SU-DHL-6 (cell line): ENCODE measurements around the gene HMGB2.

Experiments used
- H2AFZ ChIP-seq: fragments of 200-600 bp; sonication (generic); 2 replicates; pipeline ENCODE4 v1.6.1; 2014; ENCODE audit warnings: low read depth, mild to moderate bottlenecking, moderate library complexity, mixed read lengths, antibody characterized with exemption, low read length; ENCODE audit not compliant: severe bottlenecking
- H3F3A ChIP-seq: fragments of 200-600 bp; shearing (Covaris generic); 2 replicates; pipeline ENCODE4 v1.6.0; 2016; ENCODE audit warnings: antibody characterized with exemption, mild to moderate bottlenecking; ENCODE audit not compliant: insufficient read depth
- H3K27ac ChIP-seq: fragments of 200-600 bp; sonication (generic); 2 replicates; pipeline ENCODE4 v1.5.1; 2016; ENCODE audit warnings: low read depth, mild to moderate bottlenecking, low read length, moderate library complexity, mixed read lengths
- H3K27me3 ChIP-seq: fragments of 200-600 bp; sonication (generic), shearing (Covaris generic); 2 replicates; pipeline ENCODE4 v1.6.0; 2014; ENCODE audit warnings: mild to moderate bottlenecking, low read length
- H3K36me3 ChIP-seq: fragments of 200-600 bp; sonication (generic); 2 replicates; pipeline ENCODE4 v1.6.1; 2014; ENCODE audit warnings: mild to moderate bottlenecking, low read length, mixed read lengths
- H3K4me2 ChIP-seq: fragments of 300-600, 200-600 bp; shearing (Covaris generic), sonication (generic); 2 replicates; pipeline ENCODE4 v1.6.0; 2014; ENCODE audit warnings: low read length, low read depth, mild to moderate bottlenecking; ENCODE audit not compliant: poor library complexity, severe bottlenecking
- H3K4me3 ChIP-seq: fragments of 200-600 bp; sonication (generic); 2 replicates; pipeline ENCODE4 v1.5.1; 2014; ENCODE audit warnings: antibody characterized with exemption, low read length, mild to moderate bottlenecking, mixed read lengths; ENCODE audit not compliant: insufficient read depth, poor library complexity, severe bottlenecking
- H3K79me2 ChIP-seq: fragments of 200-600 bp; sonication (generic); 2 replicates; pipeline ENCODE4 v1.6.1; 2014; ENCODE audit warnings: mild to moderate bottlenecking, low read length, moderate library complexity; ENCODE audit not compliant: insufficient read depth
- H3K9ac ChIP-seq: fragments of 200-600 bp; sonication (generic); 2 replicates; pipeline ENCODE4 v1.7.0; 2014; ENCODE audit warnings: mild to moderate bottlenecking, low read length
- H3K9me2 ChIP-seq: fragments of 200-600 bp; sonication (generic); replicated peaks from 2 replicates; pipeline ENCODE4 v1.6.1; 2014; ENCODE audit warnings: low read length; ENCODE audit not compliant: insufficient read depth
- H3K9me3 ChIP-seq: fragments of 200-600 bp; sonication (generic); 2 replicates; pipeline ENCODE4 v1.6.1; 2014; ENCODE audit warnings: low read length, mixed read lengths; ENCODE audit not compliant: insufficient read depth
- H4K20me1 ChIP-seq: fragments of 200-600 bp; sonication (generic); 2 replicates; pipeline ENCODE4 v1.6.1; 2014; ENCODE audit warnings: low read depth, mild to moderate bottlenecking, antibody characterized with exemption, low read length, moderate library complexity, mixed read lengths
- CTCF ChIP-seq: fragments of 200-600 bp; sonication (generic); IDR thresholded peaks from one replicate; pipeline ENCODE4 v1.5.1; 2017; ENCODE audit warnings: antibody characterized with exemption, mild to moderate bottlenecking, low read length, moderate library complexity; ENCODE audit not compliant: insufficient read depth, poor library complexity, severe bottlenecking
- EZH2phosphoT487 ChIP-seq: fragments of 200-600 bp; sonication (generic), shearing (Covaris generic); conservative IDR thresholded peaks from 2 replicates; pipeline ENCODE4 v1.6.1; 2018; ENCODE audit warnings: mild to moderate bottlenecking, antibody characterized with exemption, low read length, moderate library complexity, mixed read lengths

Gene HMGB2

GRCh38 chr4:173317004-173317403, 17.2 kb downstream of the HMGB2 start:
- Histone ChIP-seq H3K9ac (no peak overlapping the region), H4K20me1 (no peaks in the 10 kb centered on the region), H3K4me2 (no peak overlapping the region), H3K36me3 (peaks cover 17% of the 10 kb centered on the region; the same call in 1 of the 2 replicates), H3K9me2 (no peaks in the 10 kb centered on the region), H3K9me3 (no peaks in the 10 kb centered on the region), H2AFZ (no peak overlapping the region), H3K27ac (no peak overlapping the region), H3K79me2 (no peaks in the 10 kb centered on the region), H3F3A (peaks cover 24% of the 10 kb centered on the region), H3K4me3 (no peak overlapping the region), H3K27me3 (no peaks in the 10 kb centered on the region)
- no peak for TF ChIP-seq EZH2phosphoT487
- TF ChIP-seq CTCF: no peak

GRCh38 chr4:173316060-173316459, 18.1 kb downstream of the HMGB2 start:
- Histone ChIP-seq H4K20me1 (no peaks in the 10 kb centered on the region), H3K79me2 (no peaks in the 10 kb centered on the region), H3K36me3 (peaks cover 13% of the 10 kb centered on the region; the same call in 1 of the 2 replicates), H3K27ac (no peak overlapping the region), H3K27me3 (no peaks in the 10 kb centered on the region), H3K4me2 (no peak overlapping the region), H3K4me3 (no peak overlapping the region), H3K9me2 (no peaks in the 10 kb centered on the region), H2AFZ (no peak overlapping the region), H3F3A (peaks cover 14% of the 10 kb centered on the region), H3K9me3 (no peaks in the 10 kb centered on the region), H3K9ac (no peak overlapping the region)
- TF ChIP-seq CTCF (no peak), EZH2phosphoT487 (no peak)

- H3K36me3 ChIP-seq: peaks cover 13% of the 10 kb centered on the region; the same call in 1 of the 2 replicates
- no peak overlapping the region for H2AFZ ChIP-seq
- no peak overlapping the region for H3K9ac ChIP-seq
- H3K4me3 ChIP-seq: no peak overlapping the region
- no peaks in the 10 kb centered on the region for H3K9me3 ChIP-seq
- H3F3A ChIP-seq: peaks cover 9% of the 10 kb centered on the region
- TF ChIP-seq CTCF (no peak), EZH2phosphoT487 (no peak)
- H3K4me2 ChIP-seq: no peak overlapping the region
- no peaks in the 10 kb centered on the region for H3K79me2 ChIP-seq
- H3K27me3 ChIP-seq: no peaks in the 10 kb centered on the region
- H3K9me2 ChIP-seq: no peaks in the 10 kb centered on the region
- no peak overlapping the region for H3K27ac ChIP-seq
- H4K20me1 ChIP-seq: no peaks in the 10 kb centered on the region
Observed at GRCh38 chr4:173314715-173315114, 19.4 kb downstream of the HMGB2 start.
